Ascending aorta (tissue), 2 donors: Measurements from ENCODE around the gene SKAP1. TPM values are rescaled to one million over a fixed set of nuclear protein-coding genes. Genes with fewer than 3 reads are reported as not detected.

Source experiments
- DNase-seq, 2 donors: peaks; one replicate each; pipeline ENCODE4 v3.0.0-alpha.2; 2019; ENCODE audit warnings: low spot score in 2 of 2
- H3K27ac ChIP-seq, 2 donors: fragments of 200-600 bp; sonication (generic); one replicate each; pipeline ENCODE4 v1.5.1; 2016 to 2017; ENCODE audit warnings: mild to moderate bottlenecking in 1 of 2
- H3K27me3 ChIP-seq: fragments of 200-600 bp; sonication (generic); one replicate; pipeline ENCODE4 v1.5.1; 2017
- H3K36me3 ChIP-seq, 2 donors: fragments of 200-600 bp; sonication (generic); one replicate each; pipeline ENCODE4 v1.5.1; 2016
- H3K4me1 ChIP-seq, 2 donors: fragments of 200-600 bp; sonication (generic); one replicate each; pipeline ENCODE4 v1.5.1; 2016 to 2017; ENCODE audit warnings: mild to moderate bottlenecking in 1 of 2
- H3K4me3 ChIP-seq, 2 donors: fragments of 200-600 bp; sonication (generic); one replicate each; pipeline ENCODE4 v1.5.1; 2016 to 2017; ENCODE audit warnings: mild to moderate bottlenecking in 1 of 2
- H3K9me3 ChIP-seq, 2 donors: fragments of 200-600 bp; sonication (generic); one replicate each; pipeline ENCODE4 v1.5.1; 2016
- intact Hi-C: fragments of 100-400 bp; cut with DNase I; formaldehyde crosslinking; loops from one replicate; pipeline ENCODE4 v1.15.1; 2023
- total RNA-seq: library from RNA; depleted of rRNA; stranded (reverse); fragments of >200 nt; gene quantifications from one replicate; pipeline ENCODE4 v1.1.0, GENCODE V29; 2016
- TF ChIP-seq, protein P1 (sequence below), 3 experiments: fragments of 200-600 bp in 2 of 3; fragments of 450-650 bp in 1 of 3; sonication (generic) in 2 of 3; IDR thresholded peaks; one replicate each; pipeline ENCODE4 v1.5.1; 2016 to 2019; ENCODE audit warnings: antibody characterized with exemption in 3 of 3, mild to moderate bottlenecking in 1 of 3, moderate library complexity in 1 of 3

Gene SKAP1
- total RNA-seq, 1 donor from 2014 or later = not detected

GRCh38 chr17:48101012-48101720 is 328.8 kb downstream of the SKAP1 start, which contains the start of gene CBX1:
TSS of gene CBX1 (minus strand) at chr17:48101478. CDS start at chr17:48077004, 24,474 bp downstream.
- Histone ChIP-seq H3K27ac (peak within 1 kb of the TSS; percentile 96 to 98), H3K4me3 (peak within 1 kb of the TSS; percentile 88 to 94), H3K9me3 (no peaks in the 10 kb centered on the region), H3K4me1 (peaks cover 0 to 14% of the 10 kb centered on the region in 2 donors), H3K36me3 (no peaks in the 10 kb centered on the region), H3K27me3 (no peaks in the 10 kb centered on the region)
- TF ChIP-seq, protein P1, sequence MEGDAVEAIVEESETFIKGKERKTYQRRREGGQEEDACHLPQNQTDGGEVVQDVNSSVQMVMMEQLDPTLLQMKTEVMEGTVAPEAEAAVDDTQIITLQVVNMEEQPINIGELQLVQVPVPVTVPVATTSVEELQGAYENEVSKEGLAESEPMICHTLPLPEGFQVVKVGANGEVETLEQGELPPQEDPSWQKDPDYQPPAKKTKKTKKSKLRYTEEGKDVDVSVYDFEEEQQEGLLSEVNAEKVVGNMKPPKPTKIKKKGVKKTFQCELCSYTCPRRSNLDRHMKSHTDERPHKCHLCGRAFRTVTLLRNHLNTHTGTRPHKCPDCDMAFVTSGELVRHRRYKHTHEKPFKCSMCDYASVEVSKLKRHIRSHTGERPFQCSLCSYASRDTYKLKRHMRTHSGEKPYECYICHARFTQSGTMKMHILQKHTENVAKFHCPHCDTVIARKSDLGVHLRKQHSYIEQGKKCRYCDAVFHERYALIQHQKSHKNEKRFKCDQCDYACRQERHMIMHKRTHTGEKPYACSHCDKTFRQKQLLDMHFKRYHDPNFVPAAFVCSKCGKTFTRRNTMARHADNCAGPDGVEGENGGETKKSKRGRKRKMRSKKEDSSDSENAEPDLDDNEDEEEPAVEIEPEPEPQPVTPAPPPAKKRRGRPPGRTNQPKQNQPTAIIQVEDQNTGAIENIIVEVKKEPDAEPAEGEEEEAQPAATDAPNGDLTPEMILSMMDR (IDR thresholded peaks at IDR 0.05) = no peak
- DNase-seq = peak; percentile 71 to 97
- intact Hi-C loops = loop anchor here (1.0 to 10.0 kb wide), 4 partner anchors 52 to 256 kb away; partner anchors contain the start of genes NFE2L1, PNPO and SCRN2

GRCh38 chr17:48100591-48101011 is 329.4 kb downstream of the SKAP1 start:
- peak overlapping the region; percentile 96 to 98 for H3K27ac ChIP-seq
- H3K36me3 ChIP-seq = no peaks in the 10 kb centered on the region
- no peaks in the 10 kb centered on the region for H3K9me3 ChIP-seq
- H3K4me1 ChIP-seq = peaks cover 0 to 14% of the 10 kb centered on the region in 2 donors
- TF ChIP-seq, protein P1 (IDR thresholded peaks at IDR 0.05) = no peak
- intact Hi-C loops = loop anchor here (1.0 to 10.0 kb wide), 4 partner anchors 52 to 256 kb away; partner anchors contain the start of genes NFE2L1, PNPO and SCRN2
- no peaks in the 10 kb centered on the region for H3K27me3 ChIP-seq
- peak overlapping the region; percentile 88 to 94 for H3K4me3 ChIP-seq
- DNase-seq = peak in 1 of 2 donors; percentile 79

- TF ChIP-seq, protein P1 (IDR thresholded peaks at IDR 0.05) = no peak
- Histone ChIP-seq H3K4me1 (peaks cover 0 to 14% of the 10 kb centered on the region in 2 donors), H3K27ac (peak overlapping the region; percentile 96 to 98), H3K36me3 (peaks cover 0 to 3% of the 10 kb centered on the region in 2 donors), H3K9me3 (no peaks in the 10 kb centered on the region), H3K4me3 (peak overlapping the region; percentile 88 to 94), H3K27me3 (no peaks in the 10 kb centered on the region)
- intact Hi-C loops = loop anchor here (2.0 to 10.0 kb wide), 3 partner anchors 51 to 255 kb away; partner anchors contain the start of genes NFE2L1, PNPO and SCRN2
- peak in 1 of 2 donors; percentile 71 for DNase-seq
Observed at GRCh38 chr17:48100160-48100559, 329.9 kb downstream of the SKAP1 start.

DNA sequence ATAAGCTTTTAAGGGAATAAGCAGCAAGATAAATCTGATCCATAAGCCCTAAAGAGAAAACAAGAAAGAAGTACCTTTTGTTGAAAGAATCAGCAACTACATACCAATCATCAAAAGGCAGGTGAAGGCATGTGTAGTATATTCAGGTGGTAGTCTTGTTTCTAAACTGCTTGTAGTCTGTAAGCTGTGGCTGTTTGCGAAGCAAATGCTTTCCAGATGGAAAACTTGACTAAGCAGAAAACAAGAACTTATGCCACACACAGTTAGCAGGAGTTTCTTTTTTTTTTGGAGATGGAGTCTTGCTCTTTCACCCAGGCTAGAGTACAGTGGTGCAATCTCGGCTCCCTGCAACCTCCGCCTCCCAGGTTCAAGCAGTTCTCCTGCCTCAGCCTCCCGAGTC is 334.4 kb downstream of the SKAP1 start:
- Histone ChIP-seq H3K9me3 (no peaks in the 10 kb centered on the region), H3K27me3 (no peaks in the 10 kb centered on the region), H3K27ac (no peak overlapping the region), H3K4me3 (no peak overlapping the region), H3K4me1 (peaks cover 0 to 14% of the 10 kb centered on the region in 2 donors), H3K36me3 (peaks cover 0 to 16% of the 10 kb centered on the region in 2 donors)
- DNase-seq = no peak
- TF ChIP-seq, protein P1 (IDR thresholded peaks at IDR 0.05) = no peak
- intact Hi-C loops = no loop called here

DNA sequence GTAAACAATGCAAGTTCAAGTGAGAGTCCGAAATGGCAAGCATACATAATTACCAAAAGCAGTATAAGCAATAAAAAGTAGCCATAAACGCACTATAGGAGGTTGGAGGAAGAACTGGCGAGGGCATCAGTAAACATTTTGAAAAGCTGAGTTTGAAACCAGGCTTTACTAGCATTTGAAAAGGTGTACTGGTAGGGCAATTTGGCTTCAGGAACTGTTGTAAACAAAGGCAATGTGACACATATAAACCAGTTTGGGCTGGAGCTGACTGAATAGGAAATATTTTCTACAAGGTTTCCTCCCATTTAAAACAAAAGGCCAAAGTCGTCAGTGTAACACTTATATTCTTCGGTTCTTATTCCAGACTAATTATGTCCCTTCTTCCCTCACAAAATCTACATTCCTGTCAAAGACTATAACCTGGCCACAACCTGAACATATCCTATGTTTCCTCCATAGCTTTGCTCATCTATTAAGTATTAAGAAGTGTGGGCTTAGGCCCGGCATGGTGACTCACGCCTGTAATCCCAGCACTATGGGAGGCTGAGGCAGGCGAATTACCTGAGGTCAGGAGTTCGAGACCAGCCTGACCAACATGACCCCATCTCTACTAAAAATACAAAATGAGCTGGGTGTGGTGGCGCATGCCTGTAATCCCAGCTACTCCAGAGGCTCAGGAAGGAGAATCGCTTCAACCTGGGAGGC is 336.5 kb downstream of the SKAP1 start:
- TF ChIP-seq, protein P1 (IDR thresholded peaks at IDR 0.05) = no peak
- Histone ChIP-seq H3K36me3 (peaks cover 0 to 16% of the 10 kb centered on the region in 2 donors), H3K4me1 (peaks cover 0 to 3% of the 10 kb centered on the region in 2 donors), H3K27me3 (no peaks in the 10 kb centered on the region), H3K9me3 (no peaks in the 10 kb centered on the region), H3K27ac (no peak overlapping the region), H3K4me3 (no peak overlapping the region)
- DNase-seq = no peak
- intact Hi-C loops = no loop called here
